Body of pancreas (tissue), 4 donors: ENCODE data around the gene DIPK1A. TPM values are rescaled to one million over a fixed set of nuclear protein-coding genes. Genes with fewer than 3 reads are reported as not detected.

Experiments used
- ATAC-seq: fragments of 150-250 bp; one replicate; pipeline ENCODE4 v1.9.1; 2016
- DNase-seq, 4 donors: peaks; one replicate each; pipeline ENCODE4 v3.0.0-alpha.2; 2019
- H3K27ac ChIP-seq, 4 donors: fragments of 200-600 bp; sonication (generic); 1 replicate in 3 of 4; 2 replicates in 1 of 4; pipeline versions ENCODE4 v1.5.1 to v1.6.1; 2016 to 2019; ENCODE audit warnings: mild to moderate bottlenecking in 1 of 4, mixed read lengths in 1 of 4, moderate library complexity in 1 of 4
- H3K27me3 ChIP-seq, 2 donors: fragments of 200-600 bp; sonication (generic); one replicate each; pipeline ENCODE4 v1.6.0; 2016; ENCODE audit warnings: mild to moderate bottlenecking in 1 of 2
- H3K36me3 ChIP-seq, 2 donors: fragments of 200-600 bp; sonication (generic); replicated peaks in 1 of 2; 2 replicates each; pipeline ENCODE4 v1.5.1; 2016; ENCODE audit warnings: low read depth in 2 of 2; ENCODE audit not compliant: insufficient read depth in 1 of 2
- H3K4me1 ChIP-seq: fragments of 200-600 bp; sonication (generic); one replicate; pipeline ENCODE4 v1.6.0; 2016
- H3K4me3 ChIP-seq, 2 donors: fragments of 200-600 bp; sonication (generic); 1 replicate in 1 of 2; 2 replicates in 1 of 2; pipeline ENCODE4 v1.5.1; 2016 to 2019
- H3K9me3 ChIP-seq, 3 donors: fragments of 200-600 bp; sonication (generic); 1 replicate in 2 of 3; 2 replicates in 1 of 3; pipeline ENCODE4 v1.5.1; 2016
- POLR2A ChIP-seq, 3 donors: fragments of 450-650 bp; IDR thresholded peaks; one replicate each; pipeline ENCODE4 v1.6.1; 2016; ENCODE audit warnings: antibody characterized with exemption in 3 of 3, mild to moderate bottlenecking in 2 of 3
- WGBS, 2 donors: methylation state at CpG; one replicate each; pipeline ENCODE4 v1.1.5; 2017; 5-methylcytosine and 5-hydroxymethylcytosine counted together
- intact Hi-C: fragments of 100-400 bp; cut with DNase I; formaldehyde crosslinking; loops from one replicate; pipeline ENCODE4 v1.15.1; 2023
- total RNA-seq, 2 donors: library from RNA; depleted of rRNA; stranded (reverse); fragments of >200 nt; gene quantifications; one replicate each; pipeline ENCODE4 v1.1.0, GENCODE V29; 2016
- TF ChIP-seq, protein P1 (sequence below), 7 experiments: fragments of 450-650 bp in 4 of 7; fragments of 200-600 bp in 3 of 7; sonication (generic) in 3 of 7; IDR thresholded peaks; one replicate each; pipeline ENCODE4 v1.5.1; 2016 to 2019; ENCODE audit warnings: antibody characterized with exemption in 7 of 7

The DIPK1A gene
- total RNA-seq, 2 donors from 2014 or later: 3.9 to 8.2 TPM

DNA sequence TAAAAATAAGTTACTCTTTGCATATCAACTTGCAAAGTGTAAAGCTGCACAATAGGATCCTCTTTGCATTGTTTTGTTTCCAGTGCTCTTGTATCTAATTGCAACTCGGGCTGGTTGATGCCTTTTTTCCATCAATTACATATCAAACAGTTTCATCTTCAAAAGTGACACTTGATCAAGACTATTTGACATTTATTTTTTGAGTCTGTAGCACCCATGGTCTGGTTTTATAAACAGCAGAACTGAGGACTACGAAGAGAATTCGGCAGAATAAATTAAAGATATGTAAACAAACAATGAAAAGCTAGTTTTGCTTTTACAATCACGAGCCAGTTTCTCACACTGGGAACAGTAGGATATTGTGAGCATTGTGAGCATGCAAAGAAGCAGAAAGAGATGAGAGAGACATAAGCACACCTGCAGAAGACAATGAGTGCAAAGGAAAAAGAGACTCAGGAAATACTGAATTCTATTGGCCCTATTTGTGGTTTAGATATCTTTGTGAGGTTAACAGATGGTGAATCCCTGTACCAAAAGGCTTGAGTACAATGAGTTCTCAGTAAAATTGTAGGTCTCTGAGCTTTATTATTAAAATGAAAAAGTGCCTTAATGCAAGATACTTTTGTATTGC lies 84.1 kb downstream of the DIPK1A start:
- peaks cover 11% of the 10 kb centered on the region for H3K4me1 ChIP-seq
- 15% methylated on average over 4 of the region's 4 CpGs for WGBS, 2 donors
- H3K4me3 ChIP-seq: no peak overlapping the region
- peak; percentile 48 for ATAC-seq
- DNase-seq: no peak
- H3K9me3 ChIP-seq: no peaks in the 10 kb centered on the region
- H3K36me3 ChIP-seq: no peaks in the 10 kb centered on the region
- TF ChIP-seq, protein P1, sequence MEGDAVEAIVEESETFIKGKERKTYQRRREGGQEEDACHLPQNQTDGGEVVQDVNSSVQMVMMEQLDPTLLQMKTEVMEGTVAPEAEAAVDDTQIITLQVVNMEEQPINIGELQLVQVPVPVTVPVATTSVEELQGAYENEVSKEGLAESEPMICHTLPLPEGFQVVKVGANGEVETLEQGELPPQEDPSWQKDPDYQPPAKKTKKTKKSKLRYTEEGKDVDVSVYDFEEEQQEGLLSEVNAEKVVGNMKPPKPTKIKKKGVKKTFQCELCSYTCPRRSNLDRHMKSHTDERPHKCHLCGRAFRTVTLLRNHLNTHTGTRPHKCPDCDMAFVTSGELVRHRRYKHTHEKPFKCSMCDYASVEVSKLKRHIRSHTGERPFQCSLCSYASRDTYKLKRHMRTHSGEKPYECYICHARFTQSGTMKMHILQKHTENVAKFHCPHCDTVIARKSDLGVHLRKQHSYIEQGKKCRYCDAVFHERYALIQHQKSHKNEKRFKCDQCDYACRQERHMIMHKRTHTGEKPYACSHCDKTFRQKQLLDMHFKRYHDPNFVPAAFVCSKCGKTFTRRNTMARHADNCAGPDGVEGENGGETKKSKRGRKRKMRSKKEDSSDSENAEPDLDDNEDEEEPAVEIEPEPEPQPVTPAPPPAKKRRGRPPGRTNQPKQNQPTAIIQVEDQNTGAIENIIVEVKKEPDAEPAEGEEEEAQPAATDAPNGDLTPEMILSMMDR (IDR thresholded peaks at IDR 0.05): no peak
- no peak for TF ChIP-seq POLR2A (IDR thresholded peaks at IDR 0.05)
- no peak overlapping the region for H3K27ac ChIP-seq
- intact Hi-C loops: no loop called here
- no peaks in the 10 kb centered on the region for H3K27me3 ChIP-seq

DNA sequence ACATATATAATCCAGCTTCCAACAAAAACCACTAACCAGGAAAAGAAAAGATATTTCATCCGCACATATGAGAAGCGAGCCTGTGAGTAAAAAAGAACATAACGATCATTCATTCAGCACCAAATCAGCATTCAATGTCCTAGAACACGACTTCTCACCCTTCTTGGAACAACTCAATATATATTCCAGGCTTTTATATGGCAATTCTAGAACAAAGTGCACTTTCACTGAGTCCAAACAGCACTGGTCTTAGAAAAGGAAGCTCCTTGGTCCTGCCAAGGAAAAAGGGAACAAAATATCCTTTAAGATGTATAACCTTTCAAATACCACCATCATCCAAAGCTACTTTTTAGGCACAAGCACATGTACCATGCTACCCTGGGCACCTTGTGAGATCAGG lies 84.9 kb downstream of the DIPK1A start:
- DNase-seq: no peak
- TF ChIP-seq, protein P1 (IDR thresholded peaks at IDR 0.05): no peak
- TF ChIP-seq POLR2A (IDR thresholded peaks at IDR 0.05): no peak
- Histone ChIP-seq H3K27ac (no peak overlapping the region), H3K27me3 (no peaks in the 10 kb centered on the region), H3K4me1 (peaks cover 11% of the 10 kb centered on the region), H3K4me3 (no peak overlapping the region), H3K36me3 (no peaks in the 10 kb centered on the region), H3K9me3 (no peaks in the 10 kb centered on the region)
- no peak for ATAC-seq
- WGBS, 2 donors: 95 to 96% methylated on average over 4 of the region's 4 CpGs
- intact Hi-C loops: no loop called here

DNA sequence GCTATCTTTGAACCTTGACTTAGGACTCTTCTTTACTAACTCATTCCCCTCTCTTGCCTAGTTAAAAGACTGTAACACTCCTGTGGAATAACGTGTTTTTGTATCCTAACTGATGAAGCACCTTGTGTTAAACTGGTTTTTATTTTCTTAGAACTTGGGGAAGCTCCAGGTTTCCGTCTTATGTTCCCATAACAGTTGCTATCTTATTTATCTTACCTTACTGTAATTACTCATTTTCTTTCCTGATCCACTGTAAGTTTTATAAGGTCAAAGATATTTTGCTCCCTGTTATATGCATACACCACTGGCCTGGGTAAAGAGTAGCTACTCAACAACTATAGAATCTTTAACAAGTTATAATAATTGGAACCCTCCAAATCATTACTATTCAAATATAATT lies 86.3 kb downstream of the DIPK1A start:
- Histone ChIP-seq H3K4me3 (no peak overlapping the region), H3K4me1 (peaks cover 11% of the 10 kb centered on the region), H3K36me3 (no peaks in the 10 kb centered on the region), H3K27ac (no peak overlapping the region), H3K27me3 (no peaks in the 10 kb centered on the region), H3K9me3 (no peaks in the 10 kb centered on the region)
- 54% methylated on average over 2 of the region's 2 CpGs for WGBS, 2 donors
- no peak for ATAC-seq
- no peak for TF ChIP-seq POLR2A (IDR thresholded peaks at IDR 0.05)
- TF ChIP-seq, protein P1 (IDR thresholded peaks at IDR 0.05): no peak
- no peak for DNase-seq
- intact Hi-C loops: no loop called here

DNA sequence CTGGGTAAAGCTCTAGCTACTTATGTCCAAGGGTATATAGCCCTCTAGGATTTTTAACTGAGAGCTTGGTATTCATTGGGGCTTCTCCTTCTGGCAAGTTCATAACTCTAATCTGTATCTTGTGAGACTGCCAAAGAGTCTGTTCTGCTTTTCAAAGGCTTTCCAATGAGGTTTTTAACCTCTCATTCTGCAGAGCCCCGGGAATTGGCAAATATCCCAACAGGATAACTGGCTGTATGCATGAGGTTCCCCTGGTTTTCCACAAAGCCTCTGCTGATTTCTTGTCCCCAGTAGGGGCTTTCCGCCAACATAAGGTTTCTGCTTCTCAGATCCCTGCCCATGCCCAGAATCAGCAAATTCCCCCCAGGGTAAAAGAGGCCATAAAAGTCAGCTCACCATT lies 88.5 kb downstream of the DIPK1A start:
- H3K36me3 ChIP-seq: no peaks in the 10 kb centered on the region
- DNase-seq: no peak

More for the DNA sequence above, 88.5 kb downstream of the DIPK1A start:
- intact Hi-C loops: no loop called here
- H3K4me3 ChIP-seq: no peak overlapping the region
- no peaks in the 10 kb centered on the region for H3K9me3 ChIP-seq
- H3K4me1 ChIP-seq: peaks cover 7% of the 10 kb centered on the region
- H3K27ac ChIP-seq: no peak overlapping the region
- no peak for TF ChIP-seq POLR2A (IDR thresholded peaks at IDR 0.05)
- TF ChIP-seq, protein P1 (IDR thresholded peaks at IDR 0.05): no peak
- ATAC-seq: no peak
- WGBS, 2 donors: 76 to 85% methylated on average over 2 of the region's 2 CpGs
- H3K27me3 ChIP-seq: no peaks in the 10 kb centered on the region
